CD4-positive, alpha-beta T cell (primary cell): ENCODE measurements around the gene ANKRD29. TPM values are rescaled to one million over a fixed set of nuclear protein-coding genes. Genes with fewer than 3 reads are reported as not detected.

Experiments
- ATAC-seq: fragments of 200-7000 bp; cut with Tn5 transposase; one replicate; pipeline ENCODE4 v1.10.0; 2022; ENCODE audit warnings: mild to moderate bottlenecking; ENCODE audit not compliant: poor library complexity
- CTCF ChIA-PET: fragments of 350-600 bp; sonication (Branson Sonifier 250); formaldehyde crosslinking; loops from one replicate; lab custom pipeline; 2021; ENCODE audit warnings: antibody characterized with exemption, inconsistent platforms; lab: Charles Lee
- POLR2A ChIA-PET: fragments of 350-600 bp; sonication (Branson Sonifier 250); formaldehyde crosslinking; loops from one replicate; lab custom pipeline; 2021; ENCODE audit warnings: antibody characterized with exemption, inconsistent platforms; lab: Charles Lee
- DNase-seq, 14 experiments: peaks; one replicate each; pipeline ENCODE4 v3.0.0-alpha.2; 2013 to 2020; ENCODE audit warnings: mixed read lengths in 2 of 14
- H3K27ac ChIP-seq, 2 donors: one replicate each; pipeline versions ENCODE4 v1.5.1 to v1.7.0; 2013; ENCODE audit warnings: low read length in 2 of 2, low read depth in 1 of 2, mild to moderate bottlenecking in 1 of 2
- H3K27me3 ChIP-seq, 2 experiments: 1 replicate in 1 of 2; 2 replicates in 1 of 2; pipeline versions ENCODE4 v1.6.1 to v1.7.0; 2013; ENCODE audit warnings: low read length in 2 of 2, control low read depth in 1 of 2, mild to moderate bottlenecking in 1 of 2, moderate library complexity in 1 of 2; ENCODE audit not compliant: insufficient read depth in 2 of 2, control insufficient read depth in 1 of 2
- H3K36me3 ChIP-seq: one replicate; pipeline ENCODE4 v1.6.1; 2013; ENCODE audit warnings: low read length, control low read depth; ENCODE audit not compliant: insufficient read depth
- H3K4me1 ChIP-seq: one replicate; pipeline ENCODE4 v1.6.1; 2013; ENCODE audit warnings: low read length, control low read depth; ENCODE audit not compliant: insufficient read depth
- H3K4me3 ChIP-seq: one replicate; pipeline ENCODE4 v1.5.1; 2013; ENCODE audit warnings: mild to moderate bottlenecking, low read length, moderate library complexity
- H3K9me3 ChIP-seq, 2 experiments: 1 replicate in 1 of 2; 2 replicates in 1 of 2; pipeline versions ENCODE4 v1.6.1 to v1.7.0; 2013; ENCODE audit warnings: low read length in 2 of 2, mild to moderate bottlenecking in 2 of 2, control low read depth in 1 of 2, moderate library complexity in 1 of 2; ENCODE audit not compliant: control insufficient read depth in 1 of 2, insufficient read depth in 1 of 2
- H3K27ac Mint-ChIP-seq: one replicate; pipeline ENCODE4 v1.8.0; 2020; ENCODE audit warnings: mixed read lengths
- H3K27me3 Mint-ChIP-seq: one replicate; pipeline ENCODE4 v1.8.0; 2021; ENCODE audit warnings: mixed read lengths
- H3K36me3 Mint-ChIP-seq: one replicate; pipeline ENCODE4 v1.8.0; 2021; ENCODE audit warnings: low read depth, mixed read lengths
- H3K4me1 Mint-ChIP-seq: one replicate; pipeline ENCODE4 v1.8.0; 2021; ENCODE audit warnings: low read depth, mixed read lengths
- H3K4me3 Mint-ChIP-seq: one replicate; pipeline ENCODE4 v1.8.0; 2020; ENCODE audit warnings: mild to moderate bottlenecking, mixed read lengths
- H3K9me3 Mint-ChIP-seq: one replicate; pipeline ENCODE4 v1.8.0; 2020; ENCODE audit warnings: mixed read lengths
- intact Hi-C, 2 experiments: fragments of 100-400 bp; cut with DNase I in 1 of 2; cut with micrococcal nuclease in 1 of 2; formaldehyde crosslinking; loops; one replicate each; pipeline versions ENCODE4 v1.15.1 to v1.9.0; 2023 to 2025; cut with DNase I, micrococcal nuclease
- polyA plus RNA-seq, 2 donors: library from polyadenylated mRNA; unstranded; fragments of 120-200 nt; gene quantifications; one replicate each; pipeline ENCODE4 v1.2.1, GENCODE V29; 2013
- total RNA-seq, 174 experiments: library from RNA in 2 of 174; stranded (reverse) in 2 of 174; gene quantifications; one replicate each; pipeline ENCODE4 v1.2.3 and lab custom pipeline; 2021 to 2026
- TF ChIP-seq, protein P1 (sequence below): fragments of 200-600 bp; IDR thresholded peaks from one replicate; pipeline ENCODE4 v1.8.0; 2022; ENCODE audit warnings: antibody characterized with exemption, mild to moderate bottlenecking

ANKRD29 gene, protein sequence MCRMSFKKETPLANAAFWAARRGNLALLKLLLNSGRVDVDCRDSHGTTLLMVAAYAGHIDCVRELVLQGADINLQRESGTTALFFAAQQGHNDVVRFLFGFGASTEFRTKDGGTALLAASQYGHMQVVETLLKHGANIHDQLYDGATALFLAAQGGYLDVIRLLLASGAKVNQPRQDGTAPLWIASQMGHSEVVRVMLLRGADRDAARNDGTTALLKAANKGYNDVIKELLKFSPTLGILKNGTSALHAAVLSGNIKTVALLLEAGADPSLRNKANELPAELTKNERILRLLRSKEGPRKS
- total RNA-seq = under 1 TPM; 0.28 to 0.58 TPM
- polyA plus RNA-seq (2013, experiment 1 of 2) = 0.54 TPM
- 0.64 TPM for polyA plus RNA-seq (2013, experiment 2 of 2)
- 0 to 1.2 (median 0.10) reads per million in 172 experiments for total RNA-seq (lab: John Stamatoyannopoulos, UW)

DNA sequence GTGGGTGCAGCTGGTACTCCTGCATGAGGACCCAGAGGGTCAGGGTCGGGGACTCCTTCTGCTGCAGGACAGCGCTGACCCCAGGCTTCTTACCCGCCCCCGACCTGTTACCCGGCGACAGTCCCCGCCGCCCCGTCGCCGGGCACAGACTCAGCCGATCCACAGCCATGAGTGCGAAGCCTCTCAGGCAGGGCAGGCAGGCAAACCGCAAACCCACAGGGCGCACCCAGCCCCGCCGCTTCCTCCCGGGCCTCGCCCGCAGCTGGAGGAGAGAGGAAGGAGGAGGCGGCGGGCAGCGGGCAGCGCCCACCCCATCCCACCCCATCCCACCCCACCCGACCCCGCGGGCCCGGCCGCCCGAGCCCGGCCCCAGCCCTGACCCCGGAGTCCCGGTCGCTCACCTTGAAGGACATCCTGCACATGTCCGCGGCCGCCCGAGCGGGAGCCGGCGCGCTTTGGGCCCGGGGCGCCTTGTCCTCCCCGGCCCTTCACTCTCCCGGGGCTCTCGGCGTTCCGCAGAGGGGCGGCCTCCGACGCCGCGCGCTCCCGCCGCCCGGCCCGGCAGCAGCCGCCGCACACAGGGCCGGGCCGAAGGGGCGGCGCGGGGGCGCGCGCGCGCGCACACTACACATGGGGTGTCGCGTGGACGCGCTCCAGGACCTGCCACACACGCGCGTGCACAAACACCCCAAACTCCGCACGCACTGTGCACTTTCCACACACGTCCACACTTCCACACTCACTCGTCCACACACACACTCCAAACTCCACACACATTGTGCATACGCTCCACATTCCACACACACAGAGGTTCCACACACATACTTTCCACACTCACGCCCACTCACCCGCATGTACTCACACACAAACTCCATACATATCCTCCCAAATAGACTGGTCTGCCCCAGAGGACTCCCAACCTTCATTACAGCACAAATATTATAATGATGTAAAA lies at the start of gene ANKRD29:
ANKRD29 (minus strand) TSS at position 603 of the 955 bp plus-strand sequence; CDS start at position 422, 181 bp downstream.
- peaks cover 13 to 21% of the 10 kb centered on the region in 2 experiments for H3K27me3 ChIP-seq
- H3K9me3 Mint-ChIP-seq = no peaks in the 10 kb centered on the region
- intact Hi-C loops = no loop called here

DNA sequence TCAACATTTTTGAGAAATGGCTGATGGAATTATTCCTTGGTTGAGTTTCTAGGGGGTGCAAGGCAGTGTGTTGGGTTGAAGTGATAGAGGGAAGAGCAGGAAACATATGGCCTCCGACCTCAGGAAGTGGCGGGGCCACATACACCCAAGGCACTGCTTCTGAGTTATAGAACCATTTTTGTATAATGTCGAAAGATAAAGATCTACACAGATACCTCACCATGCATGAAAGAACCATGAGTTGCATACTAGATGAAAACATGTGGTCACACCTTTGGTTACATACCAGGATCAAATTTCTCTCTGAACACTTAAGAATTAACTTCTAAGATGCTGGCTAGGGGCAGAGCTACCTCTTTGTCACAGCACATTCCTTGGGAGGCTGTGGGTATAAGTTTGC lies 49.7 kb upstream of the ANKRD29 start:
- intact Hi-C loops = no loop called here
- ChIA-PET CTCF (interaction anchor here (0.7 kb wide), 1 partner anchor 98 kb away, joined by 3 read pairs; no protein-coding TSS in a partner anchor), POLR2A (no interaction called here)
- H3K9me3 ChIP-seq = no peaks in the 10 kb centered on the region
- DNase-seq = peak in 4 of 14 experiments; percentile 7 to 33 (median 28)
- H3K9me3 Mint-ChIP-seq = no peaks in the 10 kb centered on the region
- TF ChIP-seq, protein P1, sequence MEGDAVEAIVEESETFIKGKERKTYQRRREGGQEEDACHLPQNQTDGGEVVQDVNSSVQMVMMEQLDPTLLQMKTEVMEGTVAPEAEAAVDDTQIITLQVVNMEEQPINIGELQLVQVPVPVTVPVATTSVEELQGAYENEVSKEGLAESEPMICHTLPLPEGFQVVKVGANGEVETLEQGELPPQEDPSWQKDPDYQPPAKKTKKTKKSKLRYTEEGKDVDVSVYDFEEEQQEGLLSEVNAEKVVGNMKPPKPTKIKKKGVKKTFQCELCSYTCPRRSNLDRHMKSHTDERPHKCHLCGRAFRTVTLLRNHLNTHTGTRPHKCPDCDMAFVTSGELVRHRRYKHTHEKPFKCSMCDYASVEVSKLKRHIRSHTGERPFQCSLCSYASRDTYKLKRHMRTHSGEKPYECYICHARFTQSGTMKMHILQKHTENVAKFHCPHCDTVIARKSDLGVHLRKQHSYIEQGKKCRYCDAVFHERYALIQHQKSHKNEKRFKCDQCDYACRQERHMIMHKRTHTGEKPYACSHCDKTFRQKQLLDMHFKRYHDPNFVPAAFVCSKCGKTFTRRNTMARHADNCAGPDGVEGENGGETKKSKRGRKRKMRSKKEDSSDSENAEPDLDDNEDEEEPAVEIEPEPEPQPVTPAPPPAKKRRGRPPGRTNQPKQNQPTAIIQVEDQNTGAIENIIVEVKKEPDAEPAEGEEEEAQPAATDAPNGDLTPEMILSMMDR = no peak
- no peak overlapping the region for H3K4me3 Mint-ChIP-seq
- H3K27me3 Mint-ChIP-seq = peaks cover 5% of the 10 kb centered on the region
- peak; percentile 84 for ATAC-seq
- H3K36me3 Mint-ChIP-seq = no peaks in the 10 kb centered on the region
- H3K27ac ChIP-seq = no peak overlapping the region
- H3K36me3 ChIP-seq = no peaks in the 10 kb centered on the region
- H3K4me3 ChIP-seq = no peak overlapping the region
- H3K27ac Mint-ChIP-seq = peak overlapping the region; percentile 19
- peaks cover 13% of the 10 kb centered on the region for H3K4me1 ChIP-seq
- no peaks in the 10 kb centered on the region for H3K27me3 ChIP-seq
- peaks cover 20% of the 10 kb centered on the region for H3K4me1 Mint-ChIP-seq

More for the DNA sequence above, at the start of gene ANKRD29:
- TF ChIP-seq, protein P1 = no peak
- peak within 1 kb of the TSS; percentile 14 for H3K27ac Mint-ChIP-seq
- Histone ChIP-seq H3K4me3 (peak within 1 kb of the TSS; percentile 57), H3K9me3 (no peaks in the 10 kb centered on the region), H3K27ac (no peak within 1 kb of the TSS), H3K4me1 (peaks cover 26% of the 10 kb centered on the region), H3K36me3 (no peaks in the 10 kb centered on the region)
- ChIA-PET POLR2A (no interaction called here), CTCF (interaction anchor here (0.6 kb wide), 1 partner anchor 419 kb away, joined by 3 read pairs; no protein-coding TSS in a partner anchor)
- H3K4me3 Mint-ChIP-seq = peak within 1 kb of the TSS; percentile 97
- DNase-seq (peak; percentile 19 to 73 (median 42)), ATAC-seq (peak; percentile 75)
- peaks cover 28% of the 10 kb centered on the region for H3K4me1 Mint-ChIP-seq
- peaks cover 27% of the 10 kb centered on the region for H3K27me3 Mint-ChIP-seq
- H3K36me3 Mint-ChIP-seq = peaks cover 4% of the 10 kb centered on the region

DNA sequence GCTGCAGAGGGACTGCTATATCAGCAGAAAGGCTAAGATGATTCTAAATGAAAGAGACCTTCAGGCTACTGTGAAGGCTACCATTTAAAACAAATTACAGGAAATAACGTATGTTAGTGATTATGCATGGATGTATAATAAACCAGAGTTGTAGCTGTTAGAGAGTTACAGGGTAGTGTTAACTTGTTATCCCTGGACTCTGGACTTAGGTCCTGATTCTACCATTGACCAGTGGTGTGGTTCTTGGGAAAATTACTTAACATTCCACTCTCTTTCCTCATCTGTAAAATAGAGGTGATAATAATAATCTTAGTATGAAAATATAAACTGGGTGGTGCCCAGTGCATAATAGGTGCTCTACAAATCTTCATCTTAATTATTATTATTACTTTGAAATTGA lies 48.7 kb upstream of the ANKRD29 start:
- Mint-ChIP-seq H3K27ac (no peak overlapping the region), H3K36me3 (no peaks in the 10 kb centered on the region), H3K4me3 (no peak overlapping the region), H3K4me1 (peaks cover 20% of the 10 kb centered on the region), H3K9me3 (no peaks in the 10 kb centered on the region), H3K27me3 (peaks cover 5% of the 10 kb centered on the region)
- no peak for ATAC-seq
- intact Hi-C loops = no loop called here
- peaks cover 13% of the 10 kb centered on the region for H3K4me1 ChIP-seq
- no peak overlapping the region for H3K27ac ChIP-seq
- CTCF ChIA-PET = interaction anchor here (0.8 kb wide), 1 partner anchor 207 kb away, joined by 3 read pairs; no protein-coding TSS in a partner anchor
- H3K4me3 ChIP-seq = no peak overlapping the region
- H3K9me3 ChIP-seq = peaks cover 0 to 4% of the 10 kb centered on the region in 2 experiments
- TF ChIP-seq, protein P1 = no peak
- H3K27me3 ChIP-seq = no peaks in the 10 kb centered on the region
- no peak for DNase-seq
- POLR2A ChIA-PET = no interaction called here
- H3K36me3 ChIP-seq = no peaks in the 10 kb centered on the region
